ENCODE data around the gene MDK. TPM values are rescaled to one million over a fixed set of nuclear protein-coding genes. Genes with fewer than 3 reads are reported as not detected.

Gene MDK
- total RNA-seq, 1 experiment from 2014 or later = 399 TPM

- Histone ChIP-seq H3K4me1 (replicated peaks; ENCODE audit: insufficient read depth) (no peaks in the 10 kb centered on the region), H3K27me3 (ENCODE audit: insufficient read depth, low read depth) (no peaks in the 10 kb centered on the region), H3K4me2 (no peak overlapping the region), H3K27ac (no peak overlapping the region), H3F3A (ENCODE audit: insufficient read depth, low read depth) (no peaks in the 10 kb centered on the region), H3K36me3 (ENCODE audit: low read depth) (peaks cover 19% of the 10 kb centered on the region; the same call in 1 of the 2 replicates), H3K4me3 (no peak overlapping the region), H2AFZ (no peak overlapping the region), H3K9me2 (ENCODE audit: insufficient read depth) (no peaks in the 10 kb centered on the region), H3K9me3 (ENCODE audit: insufficient read depth, low read depth) (no peaks in the 10 kb centered on the region), H4K20me1 (ENCODE audit: insufficient read depth) (0 out of 2 replicates have a peak, but pooled peaks cover 4% of the 10 kb centered on the region), H3K79me2 (ENCODE audit: low read depth) (no peaks in the 10 kb centered on the region)
- ChIA-PET CTCF (no interaction called here), POLR2A (ENCODE audit: unreplicated experiment) (no interaction called here)
- no peak for DNase-seq
- BruUV-seq (replicated peaks) = no TSS peak
- TF ChIP-seq EZH2 (IDR thresholded peaks at IDR 0.05; ENCODE audit: low read depth) (no peak), CTCF (conservative IDR thresholded peaks at IDR 0.05) (no peak)
- intact Hi-C loops (cut with micrococcal nuclease; ENCODE audit: unreplicated experiment) = no loop called here
These were observed 48.2 kb downstream of the MDK start for GRCh38 chr11:46429717-46430116.

GRCh38 chr11:46431211-46431610 is 49.7 kb downstream of the MDK start:
- POLR2A ChIA-PET (ENCODE audit: unreplicated experiment) = no interaction called here
- no peaks in the 10 kb centered on the region for H3K79me2 ChIP-seq (ENCODE audit: low read depth)
- H3K27ac ChIP-seq = no peak overlapping the region
- no peak for DNase-seq
- H3K27me3 ChIP-seq (ENCODE audit: insufficient read depth, low read depth) = no peaks in the 10 kb centered on the region
- CTCF ChIA-PET = interaction anchor here (0.6 kb wide), 2 partner anchors 12 to 135 kb away, joined by 3 read pairs; no protein-coding TSS in a partner anchor
- H3K9me3 ChIP-seq (ENCODE audit: insufficient read depth, low read depth) = no peaks in the 10 kb centered on the region
- peaks cover 19% of the 10 kb centered on the region; the same call in 1 of the 2 replicates for H3K36me3 ChIP-seq (ENCODE audit: low read depth)
- H3K4me3 ChIP-seq = no peak overlapping the region
- H3K4me2 ChIP-seq = no peak overlapping the region
- no TSS peak for BruUV-seq (replicated peaks)
- no peak for TF ChIP-seq CTCF (conservative IDR thresholded peaks at IDR 0.05)
- no peak for TF ChIP-seq EZH2 (IDR thresholded peaks at IDR 0.05; ENCODE audit: low read depth)
- no peak overlapping the region for H2AFZ ChIP-seq
- H3F3A ChIP-seq (ENCODE audit: insufficient read depth, low read depth) = no peaks in the 10 kb centered on the region
- intact Hi-C loops (cut with micrococcal nuclease; ENCODE audit: unreplicated experiment) = no loop called here
- peaks cover 4% of the 10 kb centered on the region; the same call in 1 of the 2 replicates for H4K20me1 ChIP-seq (ENCODE audit: insufficient read depth)
- H3K9me2 ChIP-seq (ENCODE audit: insufficient read depth) = no peaks in the 10 kb centered on the region
- no peaks in the 10 kb centered on the region for H3K4me1 ChIP-seq (replicated peaks; ENCODE audit: insufficient read depth)

Small RNAs within 50 kb of the gene (microRNA-seq; reads per million reads assigned to microRNA genes)
- gene MIR4688 (ENCODE audit: borderline number of aligned reads, borderline replicate concordance) = not detected

Other genes starting within 250 kb of the MDK start
- 1.3 and 3.1 TPM in 2 replicates for gene CREB3L1, start 104.0 kb upstream of the MDK start, total RNA-seq (2021)
- 49.3 and 67.5 TPM in 2 replicates for gene DGKZ, start 34.2 kb upstream of the MDK start, total RNA-seq (2021)
- gene CHRM4, start 10.1 kb downstream of the MDK start, total RNA-seq (2021) = 0.31 TPM in 1 of 2 replicates, not detected in the other
- 41.4 and 41.9 TPM in 2 replicates for gene AMBRA1, start 212.4 kb downstream of the MDK start, total RNA-seq (2021)
- 6.6 and 8.0 TPM in 2 replicates for gene HARBI1, start 235.6 kb downstream of the MDK start, total RNA-seq (2021)
- 109 TPM in 2 replicates for gene ATG13, start 235.9 kb downstream of the MDK start, total RNA-seq (2021)